Panc1 (cell line): ENCODE data around the gene SSH3. TPM values are rescaled to one million over a fixed set of nuclear protein-coding genes. Genes with fewer than 3 reads are reported as not detected.

Experiments
- ATAC-seq: fragments of 200-7000 bp; cut with Tn5 transposase; 2 replicates; pipeline ENCODE4 v1.9.1; 2020; ENCODE audit warnings: mild to moderate bottlenecking, moderate library complexity
- BruUV-seq: library from RNA; stranded (reverse); fragments of 400-500 nt; replicated peaks from 2 replicates; lab custom pipeline; 2021; lab: Mats Ljungman, UMichigan
- CTCF ChIA-PET: fragments of 300-600 bp; sonication (Branson Sonifier 250); formaldehyde crosslinking; loops from one replicate; lab custom pipeline; 2022; ENCODE audit warnings: antibody characterized with exemption; lab: Charles Lee
- POLR2A ChIA-PET: fragments of 300-600 bp; sonication (Branson Sonifier 250); formaldehyde crosslinking; loops from one replicate; lab custom pipeline; 2022; ENCODE audit warnings: antibody characterized with exemption; lab: Charles Lee
- DNase-seq: peaks from one replicate; pipeline ENCODE4 v3.0.0-alpha.2; 2010; ENCODE audit warnings: low read depth, low spot score
- H3K27ac ChIP-seq: 2 replicates; pipeline ENCODE4 v1.5.1; 2011; ENCODE audit warnings: mild to moderate bottlenecking, low read length, inconsistent platforms
- H3K27me3 ChIP-seq: fragments of 200-500 bp; sonication (Bioruptor generic); 2 replicates; pipeline ENCODE4 v1.6.0; 2014; ENCODE audit warnings: low read length, inconsistent platforms; ENCODE audit not compliant: control insufficient read depth, insufficient read depth
- H3K36me3 ChIP-seq: fragments of 200-500 bp; sonication (Bioruptor generic); 2 replicates; pipeline ENCODE4 v1.5.1; 2014; ENCODE audit warnings: inconsistent platforms, mild to moderate bottlenecking, low read length, moderate library complexity; ENCODE audit not compliant: control insufficient read depth, insufficient read depth
- H3K4me1 ChIP-seq: 2 replicates; pipeline ENCODE4 v1.5.1; 2011; ENCODE audit warnings: inconsistent platforms, mild to moderate bottlenecking, low read length, moderate library complexity; ENCODE audit not compliant: control insufficient read depth, insufficient read depth
- H3K4me3 ChIP-seq, 2 experiments: 2 replicates each; pipeline ENCODE4 v1.5.1; 2011 to 2012; ENCODE audit warnings: low read depth in 2 of 2, low read length in 2 of 2, mild to moderate bottlenecking in 2 of 2, inconsistent platforms in 1 of 2, moderate library complexity in 1 of 2
- H3K9me3 ChIP-seq: fragments of 200-500 bp; sonication (Bioruptor generic); 2 replicates; pipeline ENCODE4 v1.5.1; 2014; ENCODE audit warnings: low read depth, mild to moderate bottlenecking, inconsistent platforms, low read length, moderate library complexity; ENCODE audit not compliant: control insufficient read depth, insufficient read depth
- CTCF ChIP-seq: fragments of 450-650 bp; IDR thresholded peaks from 2 replicates; pipeline ENCODE4 v1.5.1; 2017; ENCODE audit warnings: mild to moderate bottlenecking
- POLR2AphosphoS5 ChIP-seq: IDR thresholded peaks from 2 replicates; pipeline ENCODE4 v1.6.1; 2012; ENCODE audit warnings: mild to moderate bottlenecking, low read depth, low read length, moderate library complexity
- REST ChIP-seq, 2 experiments: IDR thresholded peaks; 2 replicates each; pipeline ENCODE4 v1.6.1; 2011 to 2012; ENCODE audit warnings: low read depth in 2 of 2, control low read depth in 1 of 2, low read length in 1 of 2, mild to moderate bottlenecking in 1 of 2, moderate library complexity in 1 of 2; ENCODE audit not compliant: insufficient read depth in 1 of 2
- SIN3A ChIP-seq: IDR thresholded peaks from 2 replicates; pipeline ENCODE4 v1.6.1; 2012; ENCODE audit warnings: low read depth, mild to moderate bottlenecking, low read length, moderate library complexity, borderline replicate concordance; ENCODE audit not compliant: insufficient read depth
- TCF7L2 ChIP-seq: IDR thresholded peaks from 2 replicates; pipeline ENCODE4 v1.6.1; 2011; ENCODE audit warnings: mild to moderate bottlenecking, low read depth, low read length, inconsistent platforms
- in situ Hi-C: cut with HindIII; loops from 2 replicates; pipeline ENCODE4 v1.10.0; 2016; ENCODE audit warnings: low sequenced_read_pairs, low pct_unique_long_range_greater_than_20kb
- intact Hi-C: fragments of 100-400 bp; cut with micrococcal nuclease; formaldehyde crosslinking; loops from one replicate; pipeline ENCODE4 v1.10.0; 2022; ENCODE audit not compliant: unreplicated experiment
- total RNA-seq: library from RNA; stranded (reverse); gene quantifications from one replicate; pipeline ENCODE4 v1.2.1, GENCODE V29; 2021; ENCODE audit not compliant: unreplicated experiment

SSH3 gene
- total RNA-seq, 1 experiment from 2014 or later = 79.8 TPM

- no peak for DNase-seq
- no peaks in the 10 kb centered on the region for H3K36me3 ChIP-seq
- in situ Hi-C loops = no loop called here
- intact Hi-C loops = no loop called here
- no peak for ATAC-seq
- peaks cover 59% of the 10 kb centered on the region for H3K4me1 ChIP-seq
- ChIA-PET CTCF (interaction anchor here (0.8 to 7.9 kb wide), 7 partner anchors 10 to 94 kb away, joined by 3 to 207 read pairs (median 13); partner anchors contain the start of gene CLCF1), POLR2A (interaction anchor here (0.9 to 1.6 kb wide), 2 partner anchors 17 to 25 kb away, joined by 9 to 15 read pairs; partner anchors contain the start of gene CLCF1)
- H3K4me3 ChIP-seq = no peak overlapping the region
- peak overlapping the region; percentile 94 for H3K27ac ChIP-seq
- TF ChIP-seq SIN3A = no peak
- TF ChIP-seq CTCF = no peak
- no peak for TF ChIP-seq POLR2AphosphoS5
- TF ChIP-seq REST (IDR thresholded peaks at IDR 0.05; ENCODE audit: insufficient read depth in 1 of 2, low read depth in 2 of 2, low read length in 1 of 2) = no peak
- no peak for TF ChIP-seq TCF7L2
- no TSS peak for BruUV-seq
- H3K27me3 ChIP-seq = no peaks in the 10 kb centered on the region
- H3K9me3 ChIP-seq = no peaks in the 10 kb centered on the region
These were observed 53.1 kb downstream of the SSH3 start for GRCh38 chr11:67356387-67356863.

GRCh38 chr11:67356864-67357561, 53.7 kb downstream of the SSH3 start:
- Histone ChIP-seq H3K4me3 (no peak overlapping the region), H3K27ac (peak overlapping the region; percentile 94), H3K27me3 (no peaks in the 10 kb centered on the region), H3K9me3 (no peaks in the 10 kb centered on the region), H3K4me1 (peaks cover 53% of the 10 kb centered on the region), H3K36me3 (no peaks in the 10 kb centered on the region)
- ATAC-seq = peak; percentile 46
- TF ChIP-seq TCF7L2 (peak; percentile 43; the same call in 1 of the 2 replicates), SIN3A (no peak), CTCF (peak; percentile 98; the same call in 1 of the 2 replicates), POLR2AphosphoS5 (no peak), REST (IDR thresholded peaks at IDR 0.05; ENCODE audit: insufficient read depth in 1 of 2, low read depth in 2 of 2, low read length in 1 of 2) (0 out of 4 replicates have a peak, but pooled peaks of 1 of the 2 experiments have one; percentile 30)
- no TSS peak for BruUV-seq
- intact Hi-C loops (loop anchor here (1.0 kb wide), 1 partner anchor 25 kb away; no protein-coding TSS in a partner anchor), in situ Hi-C loops (no loop called here)
- DNase-seq = no peak
- CTCF ChIA-PET = interaction anchor here (0.6 to 7.9 kb wide), 8 partner anchors 11 to 51 kb away, joined by 3 to 207 read pairs (median 13); partner anchors contain the start of gene CLCF1
- POLR2A ChIA-PET = interaction anchor here (0.9 to 1.6 kb wide), 2 partner anchors 16 to 24 kb away, joined by 9 to 15 read pairs; partner anchors contain the start of gene CLCF1
